ENCODE data around the gene UQCRC2. TPM values are rescaled to one million over a fixed set of nuclear protein-coding genes. Genes with fewer than 3 reads are reported as not detected.
A peak's percentile ranks its signal among the peaks of the same experiment; 100 is the strongest.

The UQCRC2 gene
- total RNA-seq, 3 donors from 2014 or later = 349 to 569 (median 470) TPM

- H3K36me3 ChIP-seq (ENCODE audit: low read depth) = no peaks in the 10 kb centered on the region
- H3K9me3 ChIP-seq = no peaks in the 10 kb centered on the region
- no peak for TF ChIP-seq CTCF (IDR thresholded peaks at IDR 0.05)
- intact Hi-C loops (cut with DNase I, micrococcal nuclease) = no loop called here
- DNase-seq = no peak
- no peak overlapping the region for H3K4me3 ChIP-seq
- peaks cover 8% of the 10 kb centered on the region for H3K4me1 ChIP-seq (ENCODE audit: low read depth)
- no peak for ATAC-seq
Observed at GRCh38 chr16:22027633-22028032, 74.5 kb downstream of the UQCRC2 start.

GRCh38 chr16:22029632-22030031, 76.5 kb downstream of the UQCRC2 start:
- DNase-seq (no peak), ATAC-seq (no peak)
- Histone ChIP-seq H3K4me1 (ENCODE audit: low read depth) (peaks cover 15% of the 10 kb centered on the region), H3K4me3 (no peak overlapping the region), H3K36me3 (ENCODE audit: low read depth) (peaks cover 3% of the 10 kb centered on the region), H3K9me3 (no peaks in the 10 kb centered on the region)
- no peak for TF ChIP-seq CTCF (IDR thresholded peaks at IDR 0.05)
- intact Hi-C loops (cut with DNase I, micrococcal nuclease) = no loop called here

- peak; percentile 32 for ATAC-seq
Observed at GRCh38 chr16:22030087-22030812, 77.1 kb downstream of the UQCRC2 start.

GRCh38 chr16:22031483-22032083, 78.4 kb downstream of the UQCRC2 start:
- peaks cover 3% of the 10 kb centered on the region for H3K36me3 ChIP-seq (ENCODE audit: low read depth)
- H3K4me3 ChIP-seq = no peak overlapping the region
- H3K9me3 ChIP-seq = no peaks in the 10 kb centered on the region
- DNase-seq (no peak), ATAC-seq (no peak)
- intact Hi-C loops (cut with DNase I, micrococcal nuclease) = no loop called here
- peaks cover 13% of the 10 kb centered on the region for H3K4me1 ChIP-seq (ENCODE audit: low read depth)
- TF ChIP-seq CTCF (IDR thresholded peaks at IDR 0.05) = no peak

More at GRCh38 chr16:22030087-22030812, 77.1 kb downstream of the UQCRC2 start:
- no peak for DNase-seq
- TF ChIP-seq CTCF (IDR thresholded peaks at IDR 0.05) = no peak
- H3K4me1 ChIP-seq (ENCODE audit: low read depth) = peaks cover 15% of the 10 kb centered on the region
- no peak overlapping the region for H3K4me3 ChIP-seq
- H3K9me3 ChIP-seq = no peaks in the 10 kb centered on the region
- H3K36me3 ChIP-seq (ENCODE audit: low read depth) = peaks cover 3% of the 10 kb centered on the region
- intact Hi-C loops (cut with DNase I, micrococcal nuclease) = no loop called here

Other genes starting within 250 kb of the UQCRC2 start
- 100 to 1,000 TPM; 212 to 324 (median 247) TPM for gene NPIPB4, start 95.6 kb upstream of the UQCRC2 start, total RNA-seq
- gene PDZD9, start 47.8 kb downstream of the UQCRC2 start, total RNA-seq = not detected
- 10 to 100 TPM in 2 of 3 donors, 1 to 10 TPM in 1; 8.6 to 11.4 (median 11.4) TPM for gene MOSMO, start 54.8 kb downstream of the UQCRC2 start, total RNA-seq
- gene VWA3A, start 139.2 kb downstream of the UQCRC2 start, total RNA-seq = under 1 TPM in 2 of 3 donors, not detected in 1; 0.44 to 0.46 TPM
- not detected for gene SDR42E2, start 209.1 kb downstream of the UQCRC2 start, total RNA-seq